Lung (tissue), 12 donors: ENCODE data around the gene ZAR1L. TPM values are rescaled to one million over a fixed set of nuclear protein-coding genes. Genes with fewer than 3 reads are reported as not detected.

Experiments used
- ATAC-seq: fragments of 200-7000 bp; cut with Tn5 transposase; one replicate; pipeline ENCODE4 v1.9.1; 2020; ENCODE audit warnings: moderate number of reproducible peaks; ENCODE audit not compliant: insufficient read depth, low FRiP score
- DNase-seq, 3 donors: peaks; one replicate each; pipeline ENCODE4 v3.0.0-alpha.2; 2013 to 2017
- H3K27ac ChIP-seq, 2 donors: one replicate each; pipeline ENCODE4 v1.5.1; 2013; ENCODE audit warnings: mild to moderate bottlenecking in 2 of 2, moderate library complexity in 2 of 2, control low read depth in 1 of 2, inconsistent platforms in 1 of 2, low read depth in 1 of 2, low read length in 1 of 2
- H3K27me3 ChIP-seq, 3 donors: one replicate each; pipeline ENCODE4 v1.5.1; 2013; ENCODE audit warnings: low read length in 2 of 3; ENCODE audit not compliant: control insufficient read depth in 3 of 3, insufficient read depth in 3 of 3
- H3K36me3 ChIP-seq, 4 donors: one replicate each; pipeline ENCODE4 v1.5.1; 2013; ENCODE audit warnings: low read length in 4 of 4, mild to moderate bottlenecking in 1 of 4, moderate library complexity in 1 of 4; ENCODE audit not compliant: control insufficient read depth in 4 of 4, insufficient read depth in 4 of 4
- H3K4me1 ChIP-seq, 5 donors: one replicate each; pipeline ENCODE4 v1.5.1; 2013; ENCODE audit warnings: low read length in 5 of 5, mild to moderate bottlenecking in 2 of 5, moderate library complexity in 1 of 5; ENCODE audit not compliant: control insufficient read depth in 5 of 5, insufficient read depth in 5 of 5
- H3K4me3 ChIP-seq: one replicate; pipeline ENCODE4 v1.5.1; 2013; ENCODE audit warnings: mild to moderate bottlenecking, control low read depth, moderate library complexity
- H3K9ac ChIP-seq, 2 donors: one replicate each; pipeline ENCODE4 v1.5.1; 2013; ENCODE audit warnings: low read length in 2 of 2, control low read depth in 1 of 2; ENCODE audit not compliant: insufficient read depth in 1 of 2
- H3K9me3 ChIP-seq, 4 donors: one replicate each; pipeline ENCODE4 v1.5.1; 2013; ENCODE audit warnings: low read length in 3 of 4, mild to moderate bottlenecking in 1 of 4, moderate library complexity in 1 of 4; ENCODE audit not compliant: control insufficient read depth in 4 of 4, insufficient read depth in 3 of 4
- CTCF ChIP-seq: IDR thresholded peaks from 2 replicates; pipeline ENCODE4 v1.5.1; 2012; ENCODE audit warnings: mild to moderate bottlenecking; ENCODE audit errors: control extremely low read depth, extremely low read depth
- WGBS, 2 donors: extraction: QIAGEN DNeasy Blood & Tissue Kit; methylation state at CpG; one replicate each; pipeline ENCODE4 v1.1.7; 2013; 5-methylcytosine and 5-hydroxymethylcytosine counted together
- polyA plus RNA-seq, 2 donors: library from polyadenylated mRNA; stranded (reverse); fragments of 200-250 nt; gene quantifications; one replicate each; pipeline ENCODE4 v1.2.1, GENCODE V29; 2013
- total RNA-seq, 2 donors: library from RNA; depleted of rRNA in 1 of 2; stranded (reverse); fragments of >200 nt in 1 of 2; gene quantifications; one replicate each; pipeline ENCODE4 v1.2.1, GENCODE V29; 2014 to 2021
- donor health status: control.
- donor health status: control.
- donor health status: Bipolar disorder and iron deficiency.
- donor health status: healthy.
- donor health status: DM: yes; HTN: yes; CAD: no.

The ZAR1L gene
- total and polyA plus RNA-seq, 4 donors = not detected

DNA sequence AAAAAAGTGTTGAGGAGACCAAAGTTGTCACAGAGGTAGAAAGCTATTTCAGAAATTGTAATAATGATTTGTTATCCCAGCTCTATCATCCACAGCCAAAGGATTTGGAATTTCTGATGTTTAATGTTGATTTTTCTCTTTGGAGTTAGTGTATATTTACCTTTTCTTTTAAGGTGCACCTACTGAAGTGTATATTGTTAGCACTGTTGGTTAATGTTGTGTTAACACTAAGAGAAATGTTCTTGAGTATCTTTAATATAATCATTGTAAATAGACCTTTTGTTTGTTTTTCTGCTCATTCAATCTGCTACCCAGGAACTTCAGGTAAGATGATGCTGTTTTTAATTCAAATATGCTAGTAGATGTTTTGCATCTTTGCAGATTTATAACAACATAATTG lies 57.5 kb downstream of the ZAR1L start:
- Histone ChIP-seq H3K4me3 (no peak overlapping the region), H3K36me3 (peaks cover 0 to 4% (median 0%) of the 10 kb centered on the region in 4 donors), H3K4me1 (peaks cover 0 to 26% (median 7%) of the 10 kb centered on the region in 5 donors), H3K9me3 (peaks cover 0 to 1% (median 0%) of the 10 kb centered on the region in 4 donors), H3K27ac (no peak overlapping the region), H3K27me3 (no peaks in the 10 kb centered on the region), H3K9ac (no peak overlapping the region)
- TF ChIP-seq CTCF = no peak
- DNase-seq (no peak), ATAC-seq (no peak)

DNA sequence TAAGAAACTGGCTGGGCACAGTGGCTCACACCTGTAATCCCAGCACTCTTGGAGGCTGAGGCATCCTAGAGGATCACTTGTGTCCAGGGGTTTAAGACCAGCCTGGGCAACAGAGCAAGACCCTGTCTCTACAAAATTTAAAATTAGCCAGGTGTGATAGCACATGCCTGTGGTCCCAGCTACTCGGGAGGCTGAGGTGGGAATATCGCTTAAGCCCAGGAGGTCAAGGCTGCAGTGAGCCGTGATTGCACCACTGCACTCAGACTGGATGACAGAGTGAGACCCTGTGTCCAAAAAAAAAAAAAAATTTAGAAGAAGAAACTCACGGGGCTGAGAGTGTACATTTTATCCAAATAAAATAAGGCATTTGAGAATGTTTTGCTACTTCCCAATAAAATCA lies 58.9 kb downstream of the ZAR1L start:
- H3K36me3 ChIP-seq = peaks cover 0 to 3% (median 1%) of the 10 kb centered on the region in 4 donors
- 61 to 76% methylated on average over 4 of the region's 4 CpGs for WGBS, 2 donors
- no peak for ATAC-seq
- H3K4me3 ChIP-seq = no peak overlapping the region
- DNase-seq = no peak
- H3K9me3 ChIP-seq = peaks cover 0 to 1% (median 0%) of the 10 kb centered on the region in 4 donors
- H3K4me1 ChIP-seq = peaks cover 0 to 19% (median 7%) of the 10 kb centered on the region in 5 donors
- no peaks in the 10 kb centered on the region for H3K27me3 ChIP-seq
- H3K27ac ChIP-seq = peak overlapping the region in 1 of 2 donors; percentile 59
- TF ChIP-seq CTCF = no peak
- H3K9ac ChIP-seq = no peak overlapping the region

DNA sequence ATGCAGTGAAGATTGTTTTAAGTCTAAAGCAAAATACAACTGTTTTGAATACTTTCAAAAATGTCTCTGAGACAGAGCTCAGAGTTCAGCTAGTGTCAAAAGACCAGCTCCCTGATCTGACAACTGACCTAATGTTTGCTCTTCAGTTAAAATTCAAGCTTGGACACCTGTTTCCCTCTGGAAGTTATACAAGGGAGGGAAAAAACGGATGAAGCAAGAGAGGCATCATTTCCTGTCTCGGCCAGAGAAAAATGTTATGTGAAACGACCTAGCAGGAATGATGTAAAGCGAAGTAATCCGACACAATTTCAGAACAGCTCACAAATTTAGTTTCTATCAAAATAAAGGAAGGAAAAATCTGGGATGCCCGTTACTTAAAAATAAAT lies 59.4 kb downstream of the ZAR1L start:
- WGBS, 2 donors = 41 to 58% methylated on average over 6 of the region's 6 CpGs

More for the DNA sequence above, 59.4 kb downstream of the ZAR1L start:
- Histone ChIP-seq H3K4me1 (peaks cover 0 to 15% (median 5%) of the 10 kb centered on the region in 5 donors), H3K4me3 (no peak overlapping the region), H3K9ac (no peak overlapping the region), H3K27ac (peak overlapping the region in 1 of 2 donors; percentile 62), H3K9me3 (peaks cover 0 to 1% (median 0%) of the 10 kb centered on the region in 4 donors), H3K36me3 (peaks cover 0 to 3% (median 1%) of the 10 kb centered on the region in 4 donors), H3K27me3 (no peaks in the 10 kb centered on the region)
- DNase-seq = peak in 1 of 3 donors; percentile 26
- TF ChIP-seq CTCF = no peak
- ATAC-seq = no peak
